T-helper 1 cell treated with Interleukin-12 subunit alpha and Interleukin-12 subunit beta and Interleukin-4 antibody, amounts not matched to agents 30 μg/mL and 1 μg/mL, for 36 hours (primary cell): Measurements from ENCODE around the gene PHF1.

Source experiments
- H3K27ac Mint-ChIP-seq: one replicate; pipeline ENCODE4 v1.8.0; 2021; ENCODE audit warnings: mild to moderate bottlenecking, mixed read lengths
- H3K27me3 Mint-ChIP-seq: one replicate; pipeline ENCODE4 v1.8.0; 2021; ENCODE audit warnings: low read depth, mixed read lengths
- H3K36me3 Mint-ChIP-seq: one replicate; pipeline ENCODE4 v1.8.0; 2021; ENCODE audit warnings: low read depth, mixed read lengths
- H3K4me1 Mint-ChIP-seq: one replicate; pipeline ENCODE4 v1.8.0; 2021; ENCODE audit warnings: low read depth, mixed read lengths
- H3K4me3 Mint-ChIP-seq: one replicate; pipeline ENCODE4 v1.8.0; 2021; ENCODE audit warnings: mild to moderate bottlenecking, moderate library complexity, mixed read lengths
- H3K9me3 Mint-ChIP-seq: one replicate; pipeline ENCODE4 v1.8.0; 2021; ENCODE audit warnings: mixed read lengths

The PHF1 gene

DNA sequence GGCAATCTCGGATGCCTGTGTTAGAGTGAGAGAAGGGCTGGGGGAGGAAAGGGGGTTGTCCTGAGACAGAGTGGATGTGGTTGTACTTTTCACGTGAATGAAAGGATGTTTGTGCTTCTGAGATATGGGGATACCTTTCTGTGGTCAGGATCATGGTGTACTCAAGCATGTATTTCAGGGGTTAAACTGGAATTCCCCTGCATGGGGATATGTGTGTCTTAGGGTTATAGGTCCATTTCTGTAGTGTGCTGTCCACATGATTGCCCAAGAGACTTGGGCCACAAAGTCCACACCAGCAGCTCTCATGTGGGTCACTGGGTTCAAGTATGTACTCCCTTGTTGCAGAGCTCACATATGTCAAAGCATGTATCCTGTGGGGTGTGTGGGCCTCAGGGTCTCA, 19.5 kb downstream of the PHF1 start:
- Mint-ChIP-seq H3K36me3 (peaks cover 8% of the 10 kb centered on the region), H3K4me1 (peaks cover 51% of the 10 kb centered on the region), H3K9me3 (no peaks in the 10 kb centered on the region), H3K27ac (peak overlapping the region; percentile 46), H3K4me3 (peak overlapping the region; percentile 82), H3K27me3 (no peaks in the 10 kb centered on the region)

DNA sequence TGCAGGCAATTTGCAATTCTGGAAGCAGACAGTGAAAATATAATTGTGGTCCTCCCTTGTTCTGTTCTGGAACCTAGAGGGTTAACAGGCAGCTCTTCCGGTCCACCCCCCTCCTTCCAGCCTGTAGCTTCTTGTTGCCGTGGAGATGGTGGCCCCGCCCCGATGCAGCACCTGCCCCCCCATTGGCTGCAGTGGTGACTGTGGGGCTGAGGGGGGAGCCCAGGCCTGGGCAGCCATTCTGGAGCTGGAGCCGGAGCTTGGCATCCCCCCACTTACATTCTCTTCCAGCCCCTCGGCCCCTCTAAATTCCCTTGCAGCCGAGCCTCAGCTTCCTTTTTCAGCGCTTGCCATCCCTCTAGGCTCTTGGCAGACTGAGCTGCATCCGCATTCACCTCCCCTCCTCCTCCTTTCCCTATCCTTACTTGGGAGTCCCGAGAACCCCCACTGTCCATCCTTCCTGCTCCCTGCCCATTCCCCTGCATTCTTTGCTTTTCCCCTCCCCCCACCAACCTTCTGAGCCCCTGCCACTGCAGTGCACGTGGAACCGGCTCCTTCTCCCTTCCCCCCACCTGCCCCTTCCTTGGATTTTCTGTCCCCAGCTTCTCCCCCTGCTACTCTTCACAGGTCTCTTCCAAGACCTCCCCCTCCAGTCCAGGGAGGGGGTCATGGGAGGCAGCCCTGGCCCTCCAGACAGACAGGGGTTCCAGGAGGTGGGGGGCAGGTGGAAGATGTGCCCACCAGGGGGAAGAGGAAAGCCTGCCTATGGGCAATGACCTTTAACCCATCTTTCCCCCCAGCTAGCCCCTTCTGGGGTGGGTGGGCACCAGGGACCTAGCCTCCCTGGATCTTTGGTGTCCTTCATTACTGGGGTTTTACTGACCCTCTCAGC, 20.4 kb downstream of the PHF1 start:
- Mint-ChIP-seq H3K36me3 (peaks cover 13% of the 10 kb centered on the region), H3K27ac (peak overlapping the region; percentile 46), H3K27me3 (no peaks in the 10 kb centered on the region), H3K9me3 (no peaks in the 10 kb centered on the region), H3K4me1 (peaks cover 49% of the 10 kb centered on the region), H3K4me3 (peak overlapping the region; percentile 82)

DNA sequence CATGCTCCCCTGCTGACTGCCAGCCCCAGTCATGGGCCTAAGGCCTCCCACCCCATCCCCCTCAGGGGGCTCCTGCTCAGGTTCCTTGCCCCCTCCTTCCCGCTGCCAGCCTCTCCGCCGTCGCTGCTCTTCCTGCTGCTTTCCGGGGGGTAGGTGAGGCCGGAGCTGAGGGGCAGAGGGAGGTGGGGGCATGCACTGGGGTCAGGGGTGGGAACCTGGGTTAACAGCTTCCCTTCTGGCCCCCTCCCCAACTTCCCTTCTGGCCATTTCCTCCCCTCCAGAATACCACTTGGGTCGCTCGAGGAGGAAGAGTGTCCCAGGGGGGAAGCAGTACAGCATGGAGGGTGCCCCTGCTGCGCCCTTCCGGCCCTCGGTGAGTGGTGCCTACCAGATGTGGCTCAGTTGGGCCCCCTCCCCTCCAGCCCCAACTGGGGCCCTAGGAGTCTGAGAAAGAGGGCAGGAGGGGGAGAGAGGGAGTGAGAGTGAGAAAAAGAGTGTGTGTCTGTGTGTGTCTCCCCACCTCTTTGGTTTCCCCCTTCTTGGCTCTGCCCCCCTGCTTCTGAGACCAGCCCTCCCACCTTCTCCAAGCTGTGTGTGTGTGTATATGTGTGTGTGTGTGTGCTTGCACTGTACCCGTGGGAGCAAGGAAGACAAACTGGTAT, 21.2 kb downstream of the PHF1 start:
- peaks cover 46% of the 10 kb centered on the region for H3K4me1 Mint-ChIP-seq
- H3K4me3 Mint-ChIP-seq = no peak overlapping the region
- H3K36me3 Mint-ChIP-seq = peaks cover 15% of the 10 kb centered on the region
- H3K9me3 Mint-ChIP-seq = no peaks in the 10 kb centered on the region
- no peaks in the 10 kb centered on the region for H3K27me3 Mint-ChIP-seq
- H3K27ac Mint-ChIP-seq = no peak overlapping the region

DNA sequence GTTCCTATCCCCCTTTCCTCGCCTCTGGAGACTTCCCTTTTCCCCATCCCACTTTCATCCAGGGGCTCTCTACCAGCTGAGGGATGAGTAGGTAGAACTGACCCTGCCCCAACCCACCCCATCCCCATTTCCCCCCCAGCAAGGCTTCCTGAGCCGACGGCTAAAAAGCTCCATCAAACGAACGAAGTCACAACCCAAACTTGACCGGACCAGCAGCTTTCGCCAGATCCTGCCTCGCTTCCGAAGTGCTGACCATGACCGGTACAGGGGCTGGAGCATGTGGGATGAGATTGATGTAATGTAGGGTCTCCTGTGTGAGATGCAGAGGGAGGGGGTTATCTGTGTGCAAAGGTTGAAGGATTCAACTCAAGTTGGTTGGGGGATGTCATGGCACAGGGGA, 21.7 kb downstream of the PHF1 start:
- H3K27me3 Mint-ChIP-seq = no peaks in the 10 kb centered on the region
- peaks cover 19% of the 10 kb centered on the region for H3K36me3 Mint-ChIP-seq
- H3K27ac Mint-ChIP-seq = no peak overlapping the region
- H3K9me3 Mint-ChIP-seq = no peaks in the 10 kb centered on the region
- H3K4me1 Mint-ChIP-seq = peaks cover 41% of the 10 kb centered on the region
- no peak overlapping the region for H3K4me3 Mint-ChIP-seq

DNA sequence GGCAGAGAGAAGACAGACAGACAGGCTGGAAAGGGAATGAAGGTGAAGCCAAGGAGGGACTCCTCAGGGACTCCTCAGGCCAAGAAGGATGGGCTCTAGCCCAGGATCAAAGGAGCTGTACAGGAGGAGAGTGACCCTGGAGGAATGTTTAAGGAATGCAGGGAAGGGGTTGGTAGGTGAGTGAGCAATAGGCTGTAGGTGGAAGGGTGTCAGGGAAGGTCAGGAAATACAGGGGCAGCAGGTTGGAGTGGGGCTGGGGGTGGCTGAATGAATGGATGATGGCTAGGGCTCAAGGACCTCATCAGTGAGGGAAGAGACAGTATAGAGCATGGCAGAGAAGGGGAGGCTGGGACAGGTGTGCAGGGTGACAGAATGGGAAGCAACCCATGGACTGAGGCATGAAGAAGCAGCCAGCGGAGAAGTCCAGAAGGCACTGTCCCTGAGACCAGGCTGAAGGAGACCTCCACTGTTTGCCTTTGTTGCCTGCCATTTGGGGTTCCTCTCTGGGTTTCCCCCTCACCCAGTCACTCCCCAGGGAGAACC, 22.3 kb downstream of the PHF1 start:
- Mint-ChIP-seq H3K27ac (no peak overlapping the region), H3K4me1 (peaks cover 40% of the 10 kb centered on the region), H3K4me3 (no peak overlapping the region), H3K27me3 (no peaks in the 10 kb centered on the region), H3K36me3 (peaks cover 20% of the 10 kb centered on the region), H3K9me3 (no peaks in the 10 kb centered on the region)

DNA sequence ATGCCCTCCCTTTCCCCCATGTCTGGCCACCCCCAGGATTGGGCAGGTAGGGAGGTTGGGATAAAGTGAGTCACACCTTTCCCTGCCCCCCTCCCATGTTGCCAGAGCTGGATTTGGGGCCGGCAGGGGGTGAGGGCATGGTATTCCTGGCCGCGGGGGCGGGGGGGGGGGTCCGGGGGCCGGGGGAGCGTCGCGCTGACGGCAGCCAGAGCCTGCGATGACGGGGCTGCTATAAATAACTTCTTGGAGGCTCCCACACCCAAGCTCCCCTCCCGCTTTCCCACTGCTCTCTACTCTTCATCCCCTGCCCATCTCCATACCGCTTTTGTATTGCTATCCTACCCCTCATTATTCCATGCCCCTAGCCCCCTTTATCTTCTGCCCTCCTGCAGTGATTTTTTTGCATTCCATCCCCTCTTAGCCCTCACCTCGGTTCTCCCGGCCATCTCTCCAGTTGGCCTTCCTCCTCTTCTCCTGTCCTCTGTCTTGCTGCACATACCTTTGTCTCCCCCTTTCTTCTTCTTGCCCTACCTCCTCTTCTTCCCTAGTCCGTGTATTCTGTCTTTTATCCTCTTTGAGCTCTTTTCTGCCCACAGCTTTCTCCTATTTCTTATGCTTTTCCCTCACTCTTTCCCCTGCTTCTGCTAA, 22.9 kb downstream of the PHF1 start:
- peaks cover 25% of the 10 kb centered on the region for H3K36me3 Mint-ChIP-seq
- H3K27me3 Mint-ChIP-seq = no peaks in the 10 kb centered on the region
- no peak overlapping the region for H3K4me3 Mint-ChIP-seq
- H3K9me3 Mint-ChIP-seq = no peaks in the 10 kb centered on the region
- H3K4me1 Mint-ChIP-seq = peaks cover 36% of the 10 kb centered on the region
- H3K27ac Mint-ChIP-seq = no peak overlapping the region

DNA sequence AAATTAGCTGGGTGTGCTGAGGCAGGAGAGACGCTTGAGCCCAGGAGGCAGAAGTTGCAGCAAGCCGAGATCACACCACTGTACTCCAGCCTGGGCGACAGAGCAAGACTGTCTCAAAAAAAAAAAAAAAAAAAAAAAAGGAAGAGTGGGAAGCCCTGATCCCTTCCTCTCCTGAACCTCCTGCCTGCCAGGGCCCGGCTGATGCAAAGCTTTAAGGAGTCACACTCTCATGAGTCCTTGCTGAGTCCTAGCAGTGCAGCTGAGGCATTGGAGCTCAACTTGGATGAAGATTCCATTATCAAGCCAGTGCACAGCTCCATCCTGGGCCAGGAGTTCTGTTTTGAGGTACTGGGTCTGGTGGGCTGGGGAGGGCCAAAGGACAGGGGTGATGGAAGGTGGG, 24.1 kb downstream of the PHF1 start:
- H3K36me3 Mint-ChIP-seq = peaks cover 31% of the 10 kb centered on the region
- H3K27me3 Mint-ChIP-seq = no peaks in the 10 kb centered on the region
- H3K4me3 Mint-ChIP-seq = no peak overlapping the region
- peaks cover 23% of the 10 kb centered on the region for H3K4me1 Mint-ChIP-seq
- H3K27ac Mint-ChIP-seq = no peak overlapping the region
- H3K9me3 Mint-ChIP-seq = no peaks in the 10 kb centered on the region

DNA sequence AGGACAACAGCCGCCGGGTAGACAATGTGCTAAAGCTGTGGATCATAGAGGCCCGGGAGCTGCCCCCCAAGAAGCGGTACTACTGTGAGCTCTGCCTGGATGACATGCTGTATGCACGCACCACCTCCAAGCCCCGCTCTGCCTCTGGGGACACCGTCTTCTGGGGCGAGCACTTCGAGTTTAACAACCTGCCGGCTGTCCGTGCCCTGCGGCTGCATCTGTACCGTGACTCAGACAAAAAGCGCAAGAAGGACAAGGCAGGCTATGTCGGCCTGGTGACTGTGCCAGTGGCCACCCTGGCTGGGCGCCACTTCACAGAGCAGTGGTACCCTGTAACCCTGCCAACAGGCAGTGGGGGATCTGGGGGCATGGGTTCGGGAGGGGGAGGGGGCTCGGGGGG, 26.9 kb downstream of the PHF1 start:
- Mint-ChIP-seq H3K27ac (no peak overlapping the region), H3K4me3 (no peak overlapping the region), H3K9me3 (no peaks in the 10 kb centered on the region), H3K27me3 (no peaks in the 10 kb centered on the region), H3K36me3 (peaks cover 39% of the 10 kb centered on the region), H3K4me1 (peaks cover 5% of the 10 kb centered on the region)

DNA sequence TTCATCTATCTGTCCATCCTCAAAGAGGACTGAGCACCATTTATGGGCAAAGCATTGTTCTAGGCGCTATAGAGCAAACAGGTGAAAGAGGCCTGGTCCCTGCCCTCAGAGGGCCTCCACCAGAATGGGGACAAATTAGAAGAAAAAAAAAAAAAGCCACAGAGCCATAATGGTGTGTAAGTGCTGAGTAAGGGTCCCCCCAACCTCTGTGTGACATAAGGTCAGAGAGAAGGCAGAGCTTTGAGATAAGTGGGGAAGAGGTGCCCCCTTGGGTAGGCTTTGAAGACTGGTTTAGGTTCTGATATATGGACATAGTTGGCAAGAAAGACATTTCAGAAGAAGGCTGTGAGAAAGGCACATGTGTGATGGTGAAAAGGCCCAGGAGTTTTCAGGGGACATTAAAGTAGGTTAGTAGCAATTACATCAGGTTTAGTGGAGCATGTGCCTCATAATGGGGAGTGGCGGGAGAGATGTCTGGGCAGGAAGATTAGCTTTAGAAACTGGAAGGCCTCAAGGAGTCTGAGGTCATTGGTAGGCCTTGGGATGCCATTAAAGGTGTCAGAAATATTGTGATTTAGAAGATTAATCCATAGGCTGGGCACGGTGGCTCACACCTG, 28.3 kb downstream of the PHF1 start:
- H3K4me3 Mint-ChIP-seq = no peak overlapping the region
- no peaks in the 10 kb centered on the region for H3K9me3 Mint-ChIP-seq
- H3K4me1 Mint-ChIP-seq = no peaks in the 10 kb centered on the region
- H3K36me3 Mint-ChIP-seq = peaks cover 34% of the 10 kb centered on the region
- H3K27me3 Mint-ChIP-seq = no peaks in the 10 kb centered on the region
- no peak overlapping the region for H3K27ac Mint-ChIP-seq

DNA sequence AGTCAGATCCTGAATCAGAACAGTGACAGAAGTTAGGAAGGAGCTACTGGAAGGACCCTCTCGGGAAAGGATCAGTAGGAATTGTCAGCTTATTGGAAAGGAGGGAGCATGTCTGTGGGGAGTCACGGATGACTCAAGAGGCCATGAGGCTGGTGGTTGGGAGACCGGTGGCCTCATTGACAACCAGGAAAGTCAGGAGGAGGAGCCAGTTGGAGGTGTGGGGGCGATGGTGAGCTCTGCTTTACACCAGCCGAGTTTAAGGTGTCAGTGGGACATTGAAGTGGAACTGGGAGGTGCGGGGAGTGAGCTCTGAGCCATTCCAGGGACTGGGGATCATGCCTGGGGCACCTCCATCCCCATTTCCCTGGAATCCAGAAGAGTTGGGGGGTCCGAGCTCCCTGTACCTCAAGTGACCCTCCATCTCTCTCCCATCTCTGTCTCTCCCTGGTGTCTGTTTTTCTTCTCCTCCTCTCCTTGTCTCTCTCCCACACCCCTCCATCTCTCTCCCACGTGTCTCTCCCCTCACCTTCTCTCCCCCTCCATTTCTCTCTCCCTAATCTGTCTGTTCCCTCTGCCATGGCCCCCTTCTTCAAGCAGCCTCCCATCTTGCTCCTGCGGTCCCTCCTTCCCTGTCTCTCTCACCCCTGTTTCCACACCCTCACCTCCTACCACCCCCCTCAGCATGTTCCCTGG, 29.3 kb downstream of the PHF1 start:
- H3K27me3 Mint-ChIP-seq = no peaks in the 10 kb centered on the region
- H3K9me3 Mint-ChIP-seq = no peaks in the 10 kb centered on the region
- peaks cover 38% of the 10 kb centered on the region for H3K36me3 Mint-ChIP-seq
- H3K4me3 Mint-ChIP-seq = no peak overlapping the region
- H3K27ac Mint-ChIP-seq = peak overlapping the region; percentile 35
- H3K4me1 Mint-ChIP-seq = no peaks in the 10 kb centered on the region

DNA sequence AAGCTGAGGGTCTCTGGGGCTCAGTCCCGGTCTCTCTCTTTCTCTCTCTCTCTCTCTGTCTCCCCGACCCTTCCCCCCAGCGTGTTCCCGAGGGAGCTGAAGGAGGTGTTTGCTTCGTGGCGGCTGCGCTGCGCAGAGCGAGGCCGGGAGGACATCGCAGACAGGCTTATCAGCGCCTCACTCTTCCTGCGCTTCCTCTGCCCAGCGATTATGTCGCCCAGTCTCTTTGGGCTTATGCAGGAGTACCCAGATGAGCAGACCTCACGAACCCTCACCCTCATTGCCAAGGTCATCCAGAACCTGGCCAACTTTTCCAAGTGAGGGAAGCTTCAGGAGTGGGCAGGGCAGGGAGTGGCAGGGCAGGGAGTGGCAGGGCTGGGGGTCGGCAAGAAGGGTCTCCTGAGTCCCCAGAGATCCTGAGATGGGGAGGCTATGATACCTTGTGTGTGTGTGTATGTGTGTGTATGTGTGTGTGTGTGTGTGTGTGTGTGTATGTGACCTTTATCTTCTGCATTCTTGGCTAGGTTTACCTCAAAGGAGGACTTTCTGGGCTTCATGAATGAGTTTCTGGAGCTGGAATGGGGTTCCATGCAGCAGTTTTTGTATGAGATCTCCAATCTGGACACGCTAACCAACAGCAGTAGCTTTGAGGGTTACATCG, 30.0 kb downstream of the PHF1 start:
- no peaks in the 10 kb centered on the region for H3K27me3 Mint-ChIP-seq
- peaks cover 33% of the 10 kb centered on the region for H3K36me3 Mint-ChIP-seq
- no peaks in the 10 kb centered on the region for H3K9me3 Mint-ChIP-seq
- no peak overlapping the region for H3K27ac Mint-ChIP-seq
- no peaks in the 10 kb centered on the region for H3K4me1 Mint-ChIP-seq
- H3K4me3 Mint-ChIP-seq = no peak overlapping the region

DNA sequence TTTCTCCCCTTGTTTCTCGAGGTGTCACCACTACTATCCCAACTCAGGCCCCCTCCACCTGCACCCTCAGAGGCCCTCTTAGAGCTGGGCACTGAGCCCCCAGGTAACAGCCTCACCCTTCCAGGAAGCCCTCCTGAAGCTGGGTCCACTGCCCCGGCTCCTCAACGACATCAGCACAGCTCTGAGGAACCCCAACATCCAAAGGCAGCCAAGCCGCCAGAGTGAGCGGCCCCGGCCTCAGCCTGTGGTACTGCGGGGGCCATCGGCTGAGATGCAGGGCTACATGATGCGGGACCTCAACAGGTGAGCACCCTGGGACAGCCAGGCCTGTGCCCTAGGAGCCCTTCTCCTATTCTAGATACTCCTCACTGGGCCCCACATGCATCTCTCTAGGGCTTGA, 30.6 kb downstream of the PHF1 start:
- H3K4me3 Mint-ChIP-seq = no peak overlapping the region
- peaks cover 36% of the 10 kb centered on the region for H3K36me3 Mint-ChIP-seq
- no peak overlapping the region for H3K27ac Mint-ChIP-seq
- no peaks in the 10 kb centered on the region for H3K27me3 Mint-ChIP-seq
- H3K9me3 Mint-ChIP-seq = no peaks in the 10 kb centered on the region
- peaks cover 2% of the 10 kb centered on the region for H3K4me1 Mint-ChIP-seq

DNA sequence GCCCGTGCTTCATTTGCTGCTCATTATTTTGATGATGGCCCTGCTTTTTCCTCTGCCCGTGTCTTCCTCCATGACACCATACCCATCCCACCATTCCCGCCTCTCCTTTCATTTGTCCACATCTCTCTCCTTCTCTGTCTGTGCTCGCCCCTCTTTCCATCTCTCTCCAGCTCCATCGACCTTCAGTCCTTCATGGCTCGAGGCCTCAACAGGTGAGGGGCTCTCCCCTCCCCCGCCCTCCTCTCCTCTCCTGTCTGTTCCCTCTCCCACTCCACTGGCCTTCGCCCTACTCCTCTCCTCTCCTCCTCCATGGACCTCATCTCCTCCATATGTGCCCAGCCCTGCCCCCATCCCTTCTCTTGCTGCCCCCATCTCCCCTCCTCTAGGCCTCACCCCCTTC, 31.5 kb downstream of the PHF1 start:
- Mint-ChIP-seq H3K4me1 (peaks cover 2% of the 10 kb centered on the region), H3K4me3 (no peak overlapping the region), H3K27me3 (no peaks in the 10 kb centered on the region), H3K9me3 (no peaks in the 10 kb centered on the region), H3K36me3 (peaks cover 34% of the 10 kb centered on the region), H3K27ac (no peak overlapping the region)
